K562 (cell line): ENCODE data around the gene OPRL1. TPM values are rescaled to one million over a fixed set of nuclear protein-coding genes. Genes with fewer than 3 reads are reported as not detected.
A peak's percentile ranks its signal among the peaks of the same experiment; 100 is the strongest.
"Not testable (repeated sequence)": the region's sequence is repeated elsewhere in the genome, so short reads cannot be mapped to it uniquely, and the experiment has no call there.

Source experiments
- ATAC-seq: fragments of 200-7000 bp; cut with Tn5 transposase; 3 replicates; pipeline ENCODE4 v1.9.1; 2020; ENCODE audit warnings: moderate library complexity
- BruUV-seq: library from RNA; stranded (reverse); fragments of 400-500 nt; replicated peaks from 2 replicates; lab custom pipeline; 2021; lab: Mats Ljungman, UMichigan
- CTCF ChIA-PET: fragments of 300-600 bp; formaldehyde crosslinking; extraction: SDS; loops from one replicate; lab custom pipeline; 2021; ENCODE audit warnings: low intra/inter-chr PET ratio; lab: Yijun Ruan, JAX
- POLR2A ChIA-PET: fragments of 300-600, 350-650 bp; sonication (Branson Sonifier 250); formaldehyde crosslinking; extraction: SDS; loops from one replicate; lab custom pipeline; 2021; ENCODE audit warnings: antibody characterized with exemption, inconsistent platforms; lab: Yijun Ruan, JAX
- DNase-seq, 4 experiments: peaks; one replicate each; pipeline versions ENCODE4 v3.0.0 to v3.0.0-alpha.2; 2011 to 2018; ENCODE audit warnings: low spot score in 3 of 4, mixed read lengths in 3 of 4; ENCODE audit errors: extremely low read depth in 1 of 4
- FAIRE-seq: peaks from 2 replicates; lab custom pipeline; 2011; peaks lifted over from hg19 to GRCh38; lab: Jason Lieb, UNC
- H2AFZ ChIP-seq: 2 replicates; pipeline ENCODE4 v1.6.0; 2011; ENCODE audit warnings: low read depth, low read length, control low read depth, inconsistent platforms
- H3K27ac ChIP-seq: fragments of 200-600 bp; 3 replicates; pipeline ENCODE4 v1.8.0; 2011; ENCODE audit warnings: low read depth, mild to moderate bottlenecking, control low read depth, inconsistent platforms, low read length, moderate library complexity, mixed read lengths; ENCODE audit errors: extremely low read depth
- H3K27me3 ChIP-seq, 2 experiments: fragments of 300-600 bp in 1 of 2; 2 replicates in 1 of 2; 3 replicates in 1 of 2; pipeline versions ENCODE4 v1.6.0 to v1.8.0; 2011; ENCODE audit warnings: inconsistent platforms in 2 of 2, low read length in 2 of 2, mild to moderate bottlenecking in 1 of 2, mixed read lengths in 1 of 2, moderate library complexity in 1 of 2; ENCODE audit not compliant: control insufficient read depth in 2 of 2, insufficient read depth in 2 of 2
- H3K36me3 ChIP-seq: fragments of 300-600 bp; 3 replicates; pipeline ENCODE4 v1.8.0; 2011; ENCODE audit warnings: mild to moderate bottlenecking, low read length, inconsistent platforms; ENCODE audit not compliant: control insufficient read depth, insufficient read depth
- H3K4me1 ChIP-seq, 2 experiments: fragments of 200-600 bp in 1 of 2; replicated peaks in 1 of 2; 2 replicates in 1 of 2; 3 replicates in 1 of 2; pipeline versions ENCODE4 v1.5.1 to v1.8.0; 2011; ENCODE audit warnings: inconsistent platforms in 2 of 2, low read length in 2 of 2, mild to moderate bottlenecking in 1 of 2, mixed read lengths in 1 of 2, moderate library complexity in 1 of 2; ENCODE audit not compliant: control insufficient read depth in 2 of 2, insufficient read depth in 2 of 2
- H3K4me2 ChIP-seq: 2 replicates; pipeline ENCODE4 v1.6.1; 2011; ENCODE audit warnings: low read length, control low read depth, inconsistent platforms, mixed read lengths; ENCODE audit not compliant: insufficient read depth
- H3K4me3 ChIP-seq: fragments of 200-600 bp; sonication (generic), shearing (Covaris generic); 2 replicates; pipeline ENCODE4 v1.5.1; 2016; ENCODE audit warnings: control low read depth, inconsistent platforms
- H3K79me2 ChIP-seq: fragments of 200-600 bp; 3 replicates; pipeline ENCODE4 v1.8.0; 2011; ENCODE audit warnings: low read length, inconsistent platforms; ENCODE audit not compliant: control insufficient read depth, insufficient read depth
- H3K9ac ChIP-seq, 2 experiments: 2 replicates each; pipeline versions ENCODE4 v1.6.0 to v1.6.1; 2011; ENCODE audit warnings: low read depth in 2 of 2, low read length in 2 of 2, control low read depth in 1 of 2, inconsistent platforms in 1 of 2, mild to moderate bottlenecking in 1 of 2, mixed read lengths in 1 of 2; ENCODE audit not compliant: insufficient read depth in 1 of 2
- H3K9me1 ChIP-seq: one replicate; pipeline ENCODE4 v1.6.0; 2011; ENCODE audit warnings: inconsistent platforms, mild to moderate bottlenecking, low read length, moderate library complexity; ENCODE audit not compliant: control insufficient read depth, insufficient read depth
- H3K9me3 ChIP-seq: replicated peaks from 2 replicates; pipeline ENCODE4 v1.5.1; 2011; ENCODE audit warnings: low read depth, low read length, inconsistent platforms; ENCODE audit not compliant: control insufficient read depth, insufficient read depth
- H4K20me1 ChIP-seq: replicated peaks from 2 replicates; pipeline ENCODE4 v1.6.1; 2011; ENCODE audit warnings: low read length, inconsistent platforms, mixed read lengths; ENCODE audit not compliant: control insufficient read depth, insufficient read depth
- HNRNPL ChIP-seq: fragments of 200-400 bp; formaldehyde crosslinking; IDR thresholded peaks from 2 replicates; pipeline ENCODE4 v1.6.1; 2017; ENCODE audit warnings: low read depth, mild to moderate bottlenecking, low read length
- ZBTB8A ChIP-seq: fragments of 450-650 bp; IDR thresholded peaks from 2 replicates; pipeline ENCODE4 v1.6.1; 2018; ENCODE audit warnings: mild to moderate bottlenecking, moderate library complexity; ENCODE audit not compliant: partially characterized antibody
- ZNF639 ChIP-seq, 2 experiments: fragments of 200-800 bp in 1 of 2; sonication (Bioruptor generic) in 1 of 2; sonication (generic) in 1 of 2; formaldehyde crosslinking in 1 of 2; IDR thresholded peaks in 1 of 2; conservative IDR thresholded peaks in 1 of 2; 2 replicates each; pipeline versions ENCODE4 v1.5.0 to v1.6.1; 2016 to 2020; ENCODE audit warnings: missing compliant biosample characterization in 1 of 2, missing genetic modification characterization in 1 of 2, missing genetic modification reagents in 1 of 2
- WGBS: fragments of 100-300 bp; shearing (Covaris generic); methylation state at CpG from one replicate; pipeline ENCODE4 v1.1.6; 2016; ENCODE audit warnings: low coverage, mixed read lengths; ENCODE audit not compliant: insufficient coverage; ENCODE audit errors: missing lambda C conversion rate; 5-methylcytosine and 5-hydroxymethylcytosine counted together
- in situ Hi-C: fragments of 300-500 bp; cut with MboI; formaldehyde crosslinking; loops from 4 replicates; pipeline ENCODE4 v1.15.0; 2018; ENCODE audit warnings: inconsistent platforms, mixed read lengths
- intact Hi-C: fragments of 100-400 bp; cut with micrococcal nuclease; formaldehyde crosslinking; loops from 2 replicates; pipeline ENCODE4 v1.14.2; 2022
- polyA plus RNA-seq, 8 experiments: library from polyadenylated mRNA; depleted of rRNA in 4 of 8; stranded (reverse) in 5 of 8; unstranded in 3 of 8; fragments of >200 nt; fragmentation: Nextera tagmentation in 2 of 8; fragmentation: Illumina TruSeq in 1 of 8; extraction: Ambion mirVana in 2 of 8; extraction: Trizol in 1 of 8; gene quantifications; 2 replicates each; pipeline versions ENCODE4 v1.2.1 to v1.2.3, GENCODE V29; 2011 to 2014; ENCODE audit warnings: inconsistent platforms in 1 of 8, missing spikeins in 1 of 8
- total RNA-seq, 7 experiments: library from RNA; depleted of rRNA in 6 of 7; stranded (reverse); fragments of >200 nt in 6 of 7; fragmentation: Illumina TruSeq in 2 of 7; extraction: Trizol in 2 of 7; gene quantifications; 2 replicates each; pipeline versions ENCODE4 v1.2.1 to v1.2.3, GENCODE V29; 2011 to 2021; ENCODE audit warnings: low replicate concordance in 1 of 7

The OPRL1 gene
- total and polyA plus RNA-seq, 9 of the 15 experiments (the other 6 are each of a cell fraction or from before 2014, with no cell fraction given), result 0.06 to 0.33 (median 0.11) TPM; not detected in 2

- H3K9me1 ChIP-seq, CTCF ChIA-PET, H3K27ac ChIP-seq, in situ Hi-C loops, POLR2A ChIA-PET, H3K36me3 ChIP-seq, H2AFZ ChIP-seq, intact Hi-C loops, H3K79me2 ChIP-seq, H3K4me2 ChIP-seq, BruUV-seq, DNase-seq, H3K9me3 ChIP-seq, H3K9ac ChIP-seq, ATAC-seq, H3K4me3 ChIP-seq, FAIRE-seq: not testable (repeated sequence)
- H4K20me1 ChIP-seq, result peaks cover 12% of the 10 kb centered on the region; the same call in 1 of the 2 replicates
- peak; percentile 15; the same call in 1 of the 2 replicates for TF ChIP-seq HNRNPL
- H3K27me3 ChIP-seq, result peaks cover 14 to 48% of the 10 kb centered on the region in 2 experiments; a peak in 4 of 5 replicates
- peaks cover 3 to 22% of the 10 kb centered on the region in 2 experiments; a peak in 2 of 5 replicates for H3K4me1 ChIP-seq
- 0% methylated on average over 2 of the region's 6 CpGs for WGBS
Observed at GRCh38 chr20:64117432-64117777, 37.5 kb downstream of the OPRL1 start.

- intact Hi-C loops, result no loop called here
- no peak overlapping the region for H3K27ac ChIP-seq
- TF ChIP-seq ZBTB8A, result no peak
- no peak for TF ChIP-seq ZNF639 (CRISPR knock-in tag; conservative IDR thresholded peaks at IDR 0.05 in 1 of 2, IDR thresholded peaks at IDR 0.05 in 1 of 2)
- TF ChIP-seq, all 486 proteins: peak for 0
- Histone ChIP-seq H3K36me3 (no peaks in the 10 kb centered on the region), H2AFZ (no peak overlapping the region), H3K4me1 (peaks cover 3 to 22% of the 10 kb centered on the region in 2 experiments; a peak in 2 of 5 replicates), H3K27me3 (peaks cover under 1 to 33% of the 10 kb centered on the region in 2 experiments; a peak in 4 of 5 replicates), H3K4me2 (no peak overlapping the region), H3K9ac (no peak overlapping the region), H3K79me2 (no peaks in the 10 kb centered on the region), H3K9me1 (no peaks in the 10 kb centered on the region), H3K4me3 (no peak overlapping the region), H3K9me3 (no peaks in the 10 kb centered on the region), H4K20me1 (peaks cover 12% of the 10 kb centered on the region; the same call in 1 of the 2 replicates)
- ChIA-PET CTCF (interaction anchor here (1.7 to 2.3 kb wide), 2 partner anchors 36 to 80 kb away, joined by 14 to 16 read pairs; partner anchors contain the start of gene LKAAEAR1), POLR2A (no interaction called here)
- 59% methylated on average over 7 of the region's 8 CpGs for WGBS
- FAIRE-seq, result no peak
- BruUV-seq, result no TSS peak
- no peak for ATAC-seq
- no peak for DNase-seq
- in situ Hi-C loops, result no loop called here
Observed at GRCh38 chr20:64119301-64119680, 39.4 kb downstream of the OPRL1 start.
